Uterus (tissue), 4 donors: ENCODE data around the gene FAM227B. TPM values are rescaled to one million over a fixed set of nuclear protein-coding genes. Genes with fewer than 3 reads are reported as not detected.
A peak's percentile ranks its signal among the peaks of the same experiment; 100 is the strongest.

Experiments used
- DNase-seq, 2 donors: peaks; one replicate each; pipeline ENCODE4 v3.0.0-alpha.2; 2019 to 2020
- H3K27ac ChIP-seq, 2 donors: fragments of 200-600 bp; sonication (generic); 1 replicate in 1 of 2; 2 replicates in 1 of 2; pipeline ENCODE4 v1.5.1; 2016 to 2018
- H3K27me3 ChIP-seq, 2 donors: fragments of 200-600 bp; sonication (generic); one replicate each; pipeline ENCODE4 v1.5.1; 2018 to 2019; ENCODE audit warnings: control low read depth in 1 of 2
- H3K36me3 ChIP-seq, 2 donors: fragments of 200-600 bp; sonication (generic); one replicate each; pipeline ENCODE4 v1.5.1; 2019; ENCODE audit warnings: control low read depth in 1 of 2
- H3K4me1 ChIP-seq, 2 donors: fragments of 200-600 bp; sonication (generic); one replicate each; pipeline ENCODE4 v1.5.1; 2018 to 2019; ENCODE audit warnings: control low read depth in 1 of 2
- H3K4me3 ChIP-seq, 2 donors: fragments of 200-600 bp; sonication (generic); 1 replicate in 1 of 2; 2 replicates in 1 of 2; pipeline ENCODE4 v1.5.1; 2018 to 2019; ENCODE audit warnings: mild to moderate bottlenecking in 1 of 2
- H3K9me3 ChIP-seq, 2 donors: fragments of 200-600 bp; sonication (generic); one replicate each; pipeline ENCODE4 v1.5.1; 2019; ENCODE audit warnings: control low read depth in 1 of 2
- POLR2A ChIP-seq, 2 donors: fragments of 450-650 bp; IDR thresholded peaks; one replicate each; pipeline ENCODE4 v1.6.1; 2016; ENCODE audit warnings: antibody characterized with exemption in 2 of 2, mild to moderate bottlenecking in 1 of 2, moderate library complexity in 1 of 2
- intact Hi-C: fragments of 100-400 bp; cut with DNase I; formaldehyde crosslinking; loops from one replicate; pipeline ENCODE4 v1.15.1; 2023; ENCODE audit warnings: low total_unique reads
- total RNA-seq, 4 donors: library from RNA; depleted of rRNA in 3 of 4; stranded (reverse); fragments of >200 nt in 3 of 4; gene quantifications; one replicate each; pipeline versions ENCODE4 v1.1.0 to v1.2.4, GENCODE V29; 2014 to 2023
- TF ChIP-seq, protein P1 (sequence below), 4 experiments: fragments of 200-600 bp in 2 of 4; fragments of 450-650 bp in 2 of 4; sonication (generic) in 2 of 4; IDR thresholded peaks; one replicate each; pipeline ENCODE4 v1.5.1; 2016 to 2019; ENCODE audit warnings: antibody characterized with exemption in 4 of 4, mild to moderate bottlenecking in 2 of 4, moderate library complexity in 1 of 4
- donor health status: DM: yes; HTN: yes; CAD: no.

Gene FAM227B
- total RNA-seq, 4 donors from 2014 or later, result 2.6 to 15.7 (median 9.9) TPM

DNA sequence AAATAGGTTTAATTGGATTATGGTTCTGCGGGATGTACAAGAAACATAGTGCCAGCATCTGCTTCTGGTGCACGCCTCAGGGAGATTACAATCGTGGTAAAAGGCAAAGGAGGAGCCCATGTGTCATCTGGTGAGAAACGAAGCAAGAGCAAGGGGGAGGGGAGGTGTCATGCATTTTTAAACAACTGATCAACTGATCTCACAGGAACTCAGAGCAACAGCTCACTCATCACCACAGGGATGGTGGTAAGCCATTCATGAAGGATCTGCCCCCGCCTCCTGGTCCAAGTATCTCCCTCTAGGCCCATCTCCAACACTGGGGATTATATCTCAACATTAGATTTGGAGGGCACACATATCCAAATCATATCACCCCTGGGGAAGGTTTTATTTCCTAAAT, 239.7 kb downstream of the FAM227B start:
- H3K9me3 ChIP-seq, result no peaks in the 10 kb centered on the region
- no peak for TF ChIP-seq POLR2A (IDR thresholded peaks at IDR 0.05)
- TF ChIP-seq, protein P1, sequence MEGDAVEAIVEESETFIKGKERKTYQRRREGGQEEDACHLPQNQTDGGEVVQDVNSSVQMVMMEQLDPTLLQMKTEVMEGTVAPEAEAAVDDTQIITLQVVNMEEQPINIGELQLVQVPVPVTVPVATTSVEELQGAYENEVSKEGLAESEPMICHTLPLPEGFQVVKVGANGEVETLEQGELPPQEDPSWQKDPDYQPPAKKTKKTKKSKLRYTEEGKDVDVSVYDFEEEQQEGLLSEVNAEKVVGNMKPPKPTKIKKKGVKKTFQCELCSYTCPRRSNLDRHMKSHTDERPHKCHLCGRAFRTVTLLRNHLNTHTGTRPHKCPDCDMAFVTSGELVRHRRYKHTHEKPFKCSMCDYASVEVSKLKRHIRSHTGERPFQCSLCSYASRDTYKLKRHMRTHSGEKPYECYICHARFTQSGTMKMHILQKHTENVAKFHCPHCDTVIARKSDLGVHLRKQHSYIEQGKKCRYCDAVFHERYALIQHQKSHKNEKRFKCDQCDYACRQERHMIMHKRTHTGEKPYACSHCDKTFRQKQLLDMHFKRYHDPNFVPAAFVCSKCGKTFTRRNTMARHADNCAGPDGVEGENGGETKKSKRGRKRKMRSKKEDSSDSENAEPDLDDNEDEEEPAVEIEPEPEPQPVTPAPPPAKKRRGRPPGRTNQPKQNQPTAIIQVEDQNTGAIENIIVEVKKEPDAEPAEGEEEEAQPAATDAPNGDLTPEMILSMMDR (IDR thresholded peaks at IDR 0.05), result no peak
- no peak overlapping the region for H3K27ac ChIP-seq
- H3K4me3 ChIP-seq, result no peak overlapping the region
- intact Hi-C loops, result no loop called here
- no peaks in the 10 kb centered on the region for H3K4me1 ChIP-seq
- no peak for DNase-seq
- H3K36me3 ChIP-seq, result no peaks in the 10 kb centered on the region
- no peaks in the 10 kb centered on the region for H3K27me3 ChIP-seq

DNA sequence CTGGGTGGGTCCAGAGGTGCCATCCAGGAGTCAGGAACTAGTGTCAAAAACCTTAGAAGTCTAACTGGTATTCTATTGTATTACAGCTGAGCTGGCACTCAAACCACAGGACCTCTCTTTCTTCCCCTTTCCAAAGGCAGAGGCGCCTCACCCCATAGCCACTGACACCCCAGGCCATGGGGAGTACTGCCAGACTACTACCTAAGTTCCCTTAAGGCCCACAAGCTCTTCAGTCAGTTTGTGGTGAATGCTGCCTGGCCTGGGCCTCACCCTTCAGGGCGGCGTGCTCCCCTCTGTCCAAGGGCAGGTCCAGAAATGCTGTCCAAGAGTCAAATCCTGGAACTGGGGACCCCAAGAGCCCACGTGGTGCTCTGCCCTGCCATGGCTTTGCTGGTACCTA, 240.6 kb downstream of the FAM227B start:
- Histone ChIP-seq H3K27ac (no peak overlapping the region), H3K27me3 (no peaks in the 10 kb centered on the region), H3K36me3 (no peaks in the 10 kb centered on the region), H3K9me3 (no peaks in the 10 kb centered on the region), H3K4me3 (no peak overlapping the region), H3K4me1 (no peaks in the 10 kb centered on the region)
- no peak for DNase-seq
- intact Hi-C loops, result no loop called here
- no peak for TF ChIP-seq POLR2A (IDR thresholded peaks at IDR 0.05)
- TF ChIP-seq, protein P1 (IDR thresholded peaks at IDR 0.05), result no peak

DNA sequence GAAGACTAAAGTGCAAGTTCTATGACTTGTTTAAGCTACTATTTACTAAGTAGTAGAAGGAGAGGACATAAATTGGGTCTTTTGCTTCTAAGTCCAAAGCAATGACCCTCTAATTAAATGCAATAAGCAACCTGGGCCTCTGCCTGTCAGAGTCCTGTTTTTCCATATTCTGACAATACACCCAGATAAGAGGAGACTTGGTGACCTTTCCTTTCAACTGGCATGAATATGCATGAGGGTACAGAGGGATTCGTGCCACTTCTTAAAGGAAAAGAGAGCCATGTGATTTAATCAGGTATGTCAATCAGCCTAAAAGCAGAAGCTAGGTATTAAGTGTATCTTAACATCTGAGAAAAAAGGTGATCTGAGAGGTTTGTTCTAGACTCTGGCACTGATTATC, 248.3 kb downstream of the FAM227B start:
- H3K4me3 ChIP-seq, result no peak overlapping the region
- H3K27ac ChIP-seq, result no peak overlapping the region
- H3K9me3 ChIP-seq, result no peaks in the 10 kb centered on the region
- H3K27me3 ChIP-seq, result no peaks in the 10 kb centered on the region
- no peak for TF ChIP-seq POLR2A (IDR thresholded peaks at IDR 0.05)
- TF ChIP-seq, protein P1 (IDR thresholded peaks at IDR 0.05), result no peak
- no peak for DNase-seq
- intact Hi-C loops, result no loop called here
- no peaks in the 10 kb centered on the region for H3K36me3 ChIP-seq
- no peaks in the 10 kb centered on the region for H3K4me1 ChIP-seq

DNA sequence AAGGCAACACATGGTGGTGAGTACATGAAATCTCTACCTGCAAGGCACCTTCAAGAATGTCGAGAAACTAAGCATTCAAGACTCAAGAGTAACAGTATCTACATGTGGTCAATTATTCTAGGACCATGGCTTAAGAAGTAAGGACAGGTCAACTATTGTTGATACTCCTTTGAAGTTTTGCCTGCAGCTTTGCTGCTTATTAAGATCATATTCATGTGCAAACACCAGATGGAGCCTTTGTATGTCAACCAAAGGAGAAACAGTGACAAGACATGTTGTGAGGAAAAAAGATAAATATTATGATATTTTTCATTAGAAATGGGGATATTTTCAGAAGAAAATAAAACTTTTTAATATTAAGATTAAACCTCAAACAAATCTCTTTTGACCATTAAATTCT, 249.8 kb downstream of the FAM227B start:
- Histone ChIP-seq H3K9me3 (no peaks in the 10 kb centered on the region), H3K4me3 (no peak overlapping the region), H3K4me1 (no peaks in the 10 kb centered on the region), H3K27ac (no peak overlapping the region), H3K36me3 (no peaks in the 10 kb centered on the region), H3K27me3 (no peaks in the 10 kb centered on the region)
- TF ChIP-seq POLR2A (IDR thresholded peaks at IDR 0.05), result no peak
- TF ChIP-seq, protein P1 (IDR thresholded peaks at IDR 0.05), result peak in 1 of 4 experiments; percentile 14
- no peak for DNase-seq
- intact Hi-C loops, result no loop called here

- TF ChIP-seq POLR2A (IDR thresholded peaks at IDR 0.05), result no peak
- TF ChIP-seq, protein P1 (IDR thresholded peaks at IDR 0.05), result no peak
- intact Hi-C loops, result no loop called here
Observed at GRCh38 chr15:49366496-49366895, 254.1 kb downstream of the FAM227B start.

More at GRCh38 chr15:49366496-49366895, 254.1 kb downstream of the FAM227B start:
- H3K27me3 ChIP-seq, result no peaks in the 10 kb centered on the region
- H3K27ac ChIP-seq, result no peak overlapping the region
- no peak for DNase-seq
- H3K36me3 ChIP-seq, result no peaks in the 10 kb centered on the region
- no peak overlapping the region for H3K4me3 ChIP-seq
- H3K9me3 ChIP-seq, result no peaks in the 10 kb centered on the region
- no peaks in the 10 kb centered on the region for H3K4me1 ChIP-seq
